ENCODE data around the gene IGFBP4.

GRCh38 chr17:40431231-40431602, 12.0 kb upstream of the IGFBP4 start:
- no peak for TF ChIP-seq POLR2AphosphoS5 (IDR thresholded peaks at IDR 0.05; ENCODE audit: borderline replicate concordance, low read depth, low read length)
- TF ChIP-seq EZH2 (IDR thresholded peaks at IDR 0.05) = no peak
- TF ChIP-seq FOXP2 (optimal IDR thresholded peaks at IDR 0.05; ENCODE audit: control extremely low read depth, extremely low read length, insufficient read depth) = no peak
